GM18907 (cell line): ENCODE data around the gene CPNE7.

Experiments
- ATAC-seq: cut with Tn5 transposase; IDR thresholded peaks from one replicate; pipeline ENCODE4 v1.9.1; 2021; ENCODE audit warnings: mild to moderate bottlenecking, moderate library complexity; ENCODE audit not compliant: unreplicated experiment

Gene CPNE7

GRCh38 chr16:89602273-89602951 is 26.9 kb downstream of the CPNE7 start:
- no peak for ATAC-seq

- no peak for ATAC-seq
Measured at GRCh38 chr16:89602952-89603590, 27.5 kb downstream of the CPNE7 start.

GRCh38 chr16:89604764-89605163 is 29.2 kb downstream of the CPNE7 start:
- no peak for ATAC-seq

- no peak for ATAC-seq
Measured at GRCh38 chr16:89605186-89605970, 29.8 kb downstream of the CPNE7 start.

- no peak for ATAC-seq
Measured at GRCh38 chr16:89606006-89606405, 30.4 kb downstream of the CPNE7 start.

GRCh38 chr16:89607453-89607852 is 31.9 kb downstream of the CPNE7 start:
- ATAC-seq, result no peak

GRCh38 chr16:89607937-89608740 is 32.6 kb downstream of the CPNE7 start:
- no peak for ATAC-seq

- no peak for ATAC-seq
Measured at GRCh38 chr16:89610108-89610453, 34.5 kb downstream of the CPNE7 start.

- no peak for ATAC-seq
Measured at GRCh38 chr16:89612415-89613166, 37.0 kb downstream of the CPNE7 start.

GRCh38 chr16:89613231-89613953 is 37.8 kb downstream of the CPNE7 start, which contains the start of gene DPEP1:
Gene DPEP1, plus strand, starts transcription at chr16:89613642. Its CDS starts 16,769 bp downstream, at chr16:89630411.
- ATAC-seq, result no peak

- ATAC-seq, result no peak
Measured at GRCh38 chr16:89613954-89614459, 38.4 kb downstream of the CPNE7 start.

GRCh38 chr16:89615176-89615575 is 39.6 kb downstream of the CPNE7 start:
- no peak for ATAC-seq

GRCh38 chr16:89615596-89616090 is 40.1 kb downstream of the CPNE7 start:
- no peak for ATAC-seq

- ATAC-seq, result no peak
Measured at GRCh38 chr16:89616623-89617022, 41.1 kb downstream of the CPNE7 start.

GRCh38 chr16:89617036-89617435 is 41.5 kb downstream of the CPNE7 start:
- ATAC-seq, result no peak

- no peak for ATAC-seq
Measured at GRCh38 chr16:89618109-89618998, 42.8 kb downstream of the CPNE7 start.

- no peak for ATAC-seq
Measured at GRCh38 chr16:89619840-89620239, 44.3 kb downstream of the CPNE7 start.

- ATAC-seq, result no peak
Measured at GRCh38 chr16:89620406-89620841, 44.9 kb downstream of the CPNE7 start.
